OCI-LY7 (cell line): ENCODE data around the gene RNF220.

Experiments used
- CTCF ChIP-seq: fragments of 200-600 bp; sonication (generic); conservative IDR thresholded peaks from 2 replicates; pipeline ENCODE4 v1.5.1; 2014; ENCODE audit warnings: mild to moderate bottlenecking, antibody characterized with exemption, low read length, moderate library complexity, mixed read lengths
- EZH2phosphoT487 ChIP-seq: fragments of 200-600 bp; sonication (generic); IDR thresholded peaks from 2 replicates; pipeline ENCODE4 v1.6.1; 2018; ENCODE audit warnings: low read depth, borderline replicate concordance, mild to moderate bottlenecking, mixed run types, antibody characterized with exemption, low read length, moderate library complexity, mixed read lengths

DNA sequence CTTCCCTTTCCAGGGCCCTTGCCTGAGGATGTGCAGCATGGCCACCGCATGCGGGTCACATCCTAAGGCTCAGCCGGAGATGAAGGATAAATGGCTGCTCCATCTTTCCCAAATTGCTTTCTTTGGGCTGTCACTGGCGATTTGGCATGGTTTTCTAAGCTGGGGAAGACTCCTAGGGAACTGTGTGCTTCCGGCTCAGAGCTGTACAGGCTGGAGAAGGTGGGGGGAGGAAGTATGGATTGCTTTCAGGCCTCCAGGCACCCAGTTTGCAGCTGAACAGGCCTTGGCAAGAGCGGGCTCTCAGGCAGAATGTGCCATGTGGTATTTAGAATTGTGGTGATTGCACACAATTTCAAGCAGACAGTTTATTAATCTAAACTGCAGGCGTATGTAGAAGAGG lies 220.3 kb downstream of the RNF220 start:
- TF ChIP-seq CTCF: no peak
- TF ChIP-seq EZH2phosphoT487: no peak
